GM23338 (cell line): ENCODE data around the gene GRAMD4. TPM values are rescaled to one million over a fixed set of nuclear protein-coding genes. Genes with fewer than 3 reads are reported as not detected.

Experiments
- ATAC-seq: fragments of 200-7000 bp; cut with Tn5 transposase; 3 replicates; pipeline ENCODE4 v1.9.1; 2020
- DNase-seq: peaks from one replicate; pipeline ENCODE4 v3.0.0-alpha.2; 2015; ENCODE audit warnings: low spot score
- H2AFZ ChIP-seq: fragments of 200-600 bp; sonication (generic); 2 replicates; pipeline ENCODE4 v1.8.0; 2016; ENCODE audit warnings: antibody characterized with exemption, mild to moderate bottlenecking, moderate library complexity
- H3F3A ChIP-seq: fragments of 200-600 bp; sonication (generic); replicated peaks from 2 replicates; pipeline ENCODE4 v1.8.0; 2017; ENCODE audit warnings: antibody characterized with exemption, mixed run types, low read depth
- H3K27ac ChIP-seq: fragments of 200-600 bp; sonication (generic); 2 replicates; pipeline ENCODE4 v1.6.1; 2016; ENCODE audit warnings: low read depth
- H3K27me3 ChIP-seq: fragments of 200-600 bp; sonication (generic); 2 replicates; pipeline ENCODE4 v1.8.0; 2016; ENCODE audit warnings: mild to moderate bottlenecking, mixed run types, moderate library complexity; ENCODE audit not compliant: insufficient read depth
- H3K36me3 ChIP-seq: fragments of 200-600 bp; sonication (generic); 2 replicates; pipeline ENCODE4 v1.8.0; 2016; ENCODE audit warnings: mild to moderate bottlenecking; ENCODE audit not compliant: insufficient read depth
- H3K4me1 ChIP-seq: fragments of 200-600 bp; sonication (generic); 2 replicates; pipeline ENCODE4 v1.8.0; 2016; ENCODE audit warnings: mild to moderate bottlenecking, moderate library complexity; ENCODE audit not compliant: insufficient read depth
- H3K4me2 ChIP-seq: fragments of 200-600 bp; sonication (generic); 2 replicates; pipeline ENCODE4 v1.7.1; 2017; ENCODE audit warnings: mixed run types
- H3K4me3 ChIP-seq: fragments of 200-600 bp; sonication (generic); 2 replicates; pipeline ENCODE4 v1.6.1; 2016; ENCODE audit warnings: mixed run types
- H3K79me2 ChIP-seq: fragments of 200-600 bp; sonication (generic); replicated peaks from 2 replicates; pipeline ENCODE4 v1.8.0; 2017; ENCODE audit warnings: mild to moderate bottlenecking; ENCODE audit not compliant: insufficient read depth
- H3K9me2 ChIP-seq: fragments of 200-600 bp; sonication (generic); 2 replicates; pipeline ENCODE4 v1.8.0; 2017; ENCODE audit not compliant: insufficient read depth
- H4K20me1 ChIP-seq: fragments of 200-600 bp; sonication (generic); replicated peaks from 2 replicates; pipeline ENCODE4 v1.8.0; 2017; ENCODE audit warnings: mild to moderate bottlenecking; ENCODE audit not compliant: insufficient read depth
- H3K27ac Mint-ChIP-seq: 2 replicates; pipeline ENCODE4 v1.8.0; 2020; ENCODE audit warnings: inconsistent platforms, mild to moderate bottlenecking, moderate library complexity, mixed read lengths
- H3K27me3 Mint-ChIP-seq: 3 replicates; pipeline ENCODE4 v1.8.0; 2022; ENCODE audit warnings: low read depth, mild to moderate bottlenecking, moderate library complexity, mixed read lengths, inconsistent platforms; ENCODE audit not compliant: insufficient read depth, poor library complexity
- H3K36me3 Mint-ChIP-seq: 3 replicates; pipeline ENCODE4 v1.8.0; 2021; ENCODE audit warnings: low read depth, mild to moderate bottlenecking, inconsistent platforms, moderate library complexity, mixed read lengths
- H3K4me1 Mint-ChIP-seq: 3 replicates; pipeline ENCODE4 v1.8.0; 2020; ENCODE audit warnings: mild to moderate bottlenecking, inconsistent platforms, mixed read lengths
- H3K4me3 Mint-ChIP-seq: 3 replicates; pipeline ENCODE4 v1.8.0; 2021; ENCODE audit warnings: moderate library complexity, mild to moderate bottlenecking, inconsistent platforms, mixed read lengths
- H3K9me3 Mint-ChIP-seq: 3 replicates; pipeline ENCODE4 v1.8.0; 2020; ENCODE audit warnings: moderate library complexity, mild to moderate bottlenecking, inconsistent platforms, mixed read lengths
- CREB1 ChIP-seq: fragments of 250-450 bp; sonication (Bioruptor Pico); IDR thresholded peaks from 2 replicates; pipeline ENCODE4 v1.5.0; 2020; ENCODE audit warnings: low read depth, mild to moderate bottlenecking, moderate library complexity
- EZH2phosphoT487 ChIP-seq: fragments of 200-600 bp; sonication (generic); IDR thresholded peaks from one replicate; pipeline ENCODE4 v1.8.1; 2018; ENCODE audit warnings: antibody characterized with exemption; ENCODE audit not compliant: unreplicated experiment
- NANOG ChIP-seq: IDR thresholded peaks from 2 replicates; pipeline ENCODE4 v1.6.1; 2016; ENCODE audit warnings: antibody characterized with exemption, borderline replicate concordance
- POLR2AphosphoS5 ChIP-seq: IDR thresholded peaks from 2 replicates; pipeline ENCODE4 v1.6.1; 2016; ENCODE audit warnings: antibody characterized with exemption, low read depth
- STAT1 ChIP-seq: IDR thresholded peaks from one replicate; pipeline ENCODE4 v1.6.1; 2016; ENCODE audit warnings: antibody characterized with exemption; ENCODE audit not compliant: unreplicated experiment
- ZNF331 ChIP-seq: fragments of 250-450 bp; sonication (Bioruptor Pico); IDR thresholded peaks from 2 replicates; pipeline ENCODE4 v1.5.0; 2020; ENCODE audit warnings: low read depth, mild to moderate bottlenecking, moderate library complexity
- polyA plus RNA-seq: library from polyadenylated mRNA; unstranded; fragments of >200 nt; fragmentation: Nextera tagmentation; extraction: Ambion mirVana; gene quantifications from 2 replicates; pipeline ENCODE4 v1.2.1, GENCODE V29; 2016
- total RNA-seq: library from RNA; depleted of rRNA; stranded (reverse); fragments of >200 nt; shearing (Covaris generic); gene quantifications from 2 replicates; pipeline ENCODE4 v1.2.3, GENCODE V29; 2014
- TF ChIP-seq, protein P1 (sequence below), 2 experiments: fragments of 200-600 bp in 1 of 2; sonication (generic) in 1 of 2; conservative IDR thresholded peaks; 2 replicates each; pipeline versions ENCODE4 v1.5.1 to v1.6.1; 2016 to 2017; ENCODE audit warnings: antibody characterized with exemption in 2 of 2, low read depth in 2 of 2, mild to moderate bottlenecking in 2 of 2, moderate library complexity in 1 of 2
- TF ChIP-seq, protein P2 (sequence below): fragments of 250-450 bp; sonication (Bioruptor Pico); IDR thresholded peaks from 2 replicates; pipeline ENCODE4 v1.5.0; 2020; ENCODE audit warnings: mild to moderate bottlenecking, moderate library complexity
- TF ChIP-seq, protein P3 (sequence below): IDR thresholded peaks from one replicate; pipeline ENCODE4 v1.6.1; 2018; ENCODE audit warnings: antibody characterized with exemption; ENCODE audit not compliant: unreplicated experiment

Gene GRAMD4
- total and polyA plus RNA-seq, 2 experiments from 2014 or later: 2.7 to 81.8 TPM

DNA sequence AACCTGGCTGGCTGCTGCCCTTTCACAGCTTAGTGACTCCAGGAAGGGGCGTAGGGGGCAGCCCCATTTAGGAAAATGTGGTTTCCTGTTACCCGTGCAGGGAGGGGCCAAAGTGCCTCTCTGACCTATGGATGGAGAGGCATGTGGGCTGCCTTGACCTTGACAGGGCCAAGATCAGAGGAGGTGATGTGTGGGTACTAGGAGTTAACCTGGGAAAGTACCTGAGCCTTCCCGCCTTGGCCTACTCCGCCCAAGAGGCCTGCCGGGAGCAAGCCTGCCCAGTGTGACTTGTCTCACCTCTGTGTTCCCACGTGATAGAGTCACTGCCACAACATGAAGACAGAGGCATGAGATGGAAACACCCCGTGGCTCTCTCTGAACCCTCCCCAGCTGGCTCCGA is 33.4 kb downstream of the GRAMD4 start (continued):
- TF ChIP-seq, protein P1, sequence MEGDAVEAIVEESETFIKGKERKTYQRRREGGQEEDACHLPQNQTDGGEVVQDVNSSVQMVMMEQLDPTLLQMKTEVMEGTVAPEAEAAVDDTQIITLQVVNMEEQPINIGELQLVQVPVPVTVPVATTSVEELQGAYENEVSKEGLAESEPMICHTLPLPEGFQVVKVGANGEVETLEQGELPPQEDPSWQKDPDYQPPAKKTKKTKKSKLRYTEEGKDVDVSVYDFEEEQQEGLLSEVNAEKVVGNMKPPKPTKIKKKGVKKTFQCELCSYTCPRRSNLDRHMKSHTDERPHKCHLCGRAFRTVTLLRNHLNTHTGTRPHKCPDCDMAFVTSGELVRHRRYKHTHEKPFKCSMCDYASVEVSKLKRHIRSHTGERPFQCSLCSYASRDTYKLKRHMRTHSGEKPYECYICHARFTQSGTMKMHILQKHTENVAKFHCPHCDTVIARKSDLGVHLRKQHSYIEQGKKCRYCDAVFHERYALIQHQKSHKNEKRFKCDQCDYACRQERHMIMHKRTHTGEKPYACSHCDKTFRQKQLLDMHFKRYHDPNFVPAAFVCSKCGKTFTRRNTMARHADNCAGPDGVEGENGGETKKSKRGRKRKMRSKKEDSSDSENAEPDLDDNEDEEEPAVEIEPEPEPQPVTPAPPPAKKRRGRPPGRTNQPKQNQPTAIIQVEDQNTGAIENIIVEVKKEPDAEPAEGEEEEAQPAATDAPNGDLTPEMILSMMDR (conservative IDR thresholded peaks at IDR 0.05; ENCODE audit: low read depth in 2 of 2): no peak

DNA sequence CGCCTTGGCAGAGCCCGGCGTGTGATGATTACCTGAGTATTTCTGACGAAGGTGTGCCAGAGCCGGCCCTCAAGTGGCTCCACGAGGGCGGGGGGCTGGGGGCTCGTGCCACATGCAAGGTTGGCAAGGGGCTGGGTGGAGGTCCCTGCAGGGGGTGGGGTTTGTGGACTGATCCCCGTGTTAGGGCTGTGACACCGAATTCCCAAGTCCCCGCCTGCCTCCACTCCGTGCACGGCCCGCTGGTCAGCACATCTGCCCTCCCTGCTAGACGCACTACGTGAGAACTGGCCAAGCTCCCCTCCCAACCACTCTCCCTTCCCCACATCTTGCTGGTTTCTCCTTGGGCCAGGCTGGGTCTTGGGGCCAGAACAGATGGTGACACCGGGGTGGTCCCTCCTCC is 34.2 kb downstream of the GRAMD4 start:
- H3K4me3 ChIP-seq: no peak overlapping the region
- ATAC-seq (no peak), DNase-seq (no peak)
- H3K36me3 ChIP-seq: no peaks in the 10 kb centered on the region
- Mint-ChIP-seq H3K27me3 (peaks cover 18% of the 10 kb centered on the region), H3K27ac (no peak overlapping the region), H3K4me1 (peaks cover 13% of the 10 kb centered on the region), H3K9me3 (no peaks in the 10 kb centered on the region), H3K36me3 (no peaks in the 10 kb centered on the region), H3K4me3 (no peak overlapping the region)
- H3K9me2 ChIP-seq: no peaks in the 10 kb centered on the region
- H3K4me2 ChIP-seq: no peak overlapping the region
- H2AFZ ChIP-seq: no peak overlapping the region
- no peaks in the 10 kb centered on the region for H3F3A ChIP-seq
- no peaks in the 10 kb centered on the region for H4K20me1 ChIP-seq
- H3K4me1 ChIP-seq: no peaks in the 10 kb centered on the region
- H3K79me2 ChIP-seq: no peaks in the 10 kb centered on the region
- no peaks in the 10 kb centered on the region for H3K27me3 ChIP-seq
- TF ChIP-seq NANOG: no peak
- no peak for TF ChIP-seq STAT1
- no peak for TF ChIP-seq CREB1 (CRISPR knock-in tag)
- TF ChIP-seq, protein P2, sequence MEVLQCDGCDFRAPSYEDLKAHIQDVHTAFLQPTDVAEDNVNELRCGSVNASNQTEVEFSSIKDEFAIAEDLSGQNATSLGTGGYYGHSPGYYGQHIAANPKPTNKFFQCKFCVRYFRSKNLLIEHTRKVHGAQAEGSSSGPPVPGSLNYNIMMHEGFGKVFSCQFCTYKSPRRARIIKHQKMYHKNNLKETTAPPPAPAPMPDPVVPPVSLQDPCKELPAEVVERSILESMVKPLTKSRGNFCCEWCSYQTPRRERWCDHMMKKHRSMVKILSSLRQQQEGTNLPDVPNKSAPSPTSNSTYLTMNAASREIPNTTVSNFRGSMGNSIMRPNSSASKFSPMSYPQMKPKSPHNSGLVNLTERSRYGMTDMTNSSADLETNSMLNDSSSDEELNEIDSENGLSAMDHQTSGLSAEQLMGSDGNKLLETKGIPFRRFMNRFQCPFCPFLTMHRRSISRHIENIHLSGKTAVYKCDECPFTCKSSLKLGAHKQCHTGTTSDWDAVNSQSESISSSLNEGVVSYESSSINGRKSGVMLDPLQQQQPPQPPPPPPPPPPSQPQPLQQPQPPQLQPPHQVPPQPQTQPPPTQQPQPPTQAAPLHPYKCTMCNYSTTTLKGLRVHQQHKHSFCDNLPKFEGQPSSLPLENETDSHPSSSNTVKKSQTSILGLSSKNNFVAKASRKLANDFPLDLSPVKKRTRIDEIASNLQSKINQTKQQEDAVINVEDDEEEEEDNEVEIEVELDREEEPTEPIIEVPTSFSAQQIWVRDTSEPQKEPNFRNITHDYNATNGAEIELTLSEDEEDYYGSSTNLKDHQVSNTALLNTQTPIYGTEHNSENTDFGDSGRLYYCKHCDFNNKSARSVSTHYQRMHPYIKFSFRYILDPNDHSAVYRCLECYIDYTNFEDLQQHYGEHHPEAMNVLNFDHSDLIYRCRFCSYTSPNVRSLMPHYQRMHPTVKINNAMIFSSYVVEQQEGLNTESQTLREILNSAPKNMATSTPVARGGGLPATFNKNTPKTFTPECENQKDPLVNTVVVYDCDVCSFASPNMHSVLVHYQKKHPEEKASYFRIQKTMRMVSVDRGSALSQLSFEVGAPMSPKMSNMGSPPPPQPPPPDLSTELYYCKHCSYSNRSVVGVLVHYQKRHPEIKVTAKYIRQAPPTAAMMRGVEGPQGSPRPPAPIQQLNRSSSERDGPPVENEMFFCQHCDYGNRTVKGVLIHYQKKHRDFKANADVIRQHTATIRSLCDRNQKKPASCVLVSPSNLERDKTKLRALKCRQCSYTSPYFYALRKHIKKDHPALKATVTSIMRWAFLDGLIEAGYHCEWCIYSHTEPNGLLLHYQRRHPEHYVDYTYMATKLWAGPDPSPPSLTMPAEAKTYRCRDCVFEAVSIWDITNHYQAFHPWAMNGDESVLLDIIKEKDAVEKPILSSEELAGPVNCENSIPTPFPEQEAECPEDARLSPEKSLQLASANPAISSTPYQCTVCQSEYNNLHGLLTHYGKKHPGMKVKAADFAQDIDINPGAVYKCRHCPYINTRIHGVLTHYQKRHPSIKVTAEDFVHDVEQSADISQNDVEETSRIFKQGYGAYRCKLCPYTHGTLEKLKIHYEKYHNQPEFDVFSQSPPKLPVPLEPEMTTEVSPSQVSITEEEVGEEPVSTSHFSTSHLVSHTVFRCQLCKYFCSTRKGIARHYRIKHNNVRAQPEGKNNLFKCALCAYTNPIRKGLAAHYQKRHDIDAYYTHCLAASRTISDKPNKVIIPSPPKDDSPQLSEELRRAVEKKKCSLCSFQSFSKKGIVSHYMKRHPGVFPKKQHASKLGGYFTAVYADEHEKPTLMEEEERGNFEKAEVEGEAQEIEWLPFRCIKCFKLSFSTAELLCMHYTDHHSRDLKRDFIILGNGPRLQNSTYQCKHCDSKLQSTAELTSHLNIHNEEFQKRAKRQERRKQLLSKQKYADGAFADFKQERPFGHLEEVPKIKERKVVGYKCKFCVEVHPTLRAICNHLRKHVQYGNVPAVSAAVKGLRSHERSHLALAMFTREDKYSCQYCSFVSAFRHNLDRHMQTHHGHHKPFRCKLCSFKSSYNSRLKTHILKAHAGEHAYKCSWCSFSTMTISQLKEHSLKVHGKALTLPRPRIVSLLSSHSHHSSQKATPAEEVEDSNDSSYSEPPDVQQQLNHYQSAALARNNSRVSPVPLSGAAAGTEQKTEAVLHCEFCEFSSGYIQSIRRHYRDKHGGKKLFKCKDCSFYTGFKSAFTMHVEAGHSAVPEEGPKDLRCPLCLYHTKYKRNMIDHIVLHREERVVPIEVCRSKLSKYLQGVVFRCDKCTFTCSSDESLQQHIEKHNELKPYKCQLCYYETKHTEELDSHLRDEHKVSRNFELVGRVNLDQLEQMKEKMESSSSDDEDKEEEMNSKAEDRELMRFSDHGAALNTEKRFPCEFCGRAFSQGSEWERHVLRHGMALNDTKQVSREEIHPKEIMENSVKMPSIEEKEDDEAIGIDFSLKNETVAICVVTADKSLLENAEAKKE (CRISPR knock-in tag): no peak
- no peak for TF ChIP-seq EZH2phosphoT487
- TF ChIP-seq POLR2AphosphoS5: no peak
- TF ChIP-seq, protein P3, sequence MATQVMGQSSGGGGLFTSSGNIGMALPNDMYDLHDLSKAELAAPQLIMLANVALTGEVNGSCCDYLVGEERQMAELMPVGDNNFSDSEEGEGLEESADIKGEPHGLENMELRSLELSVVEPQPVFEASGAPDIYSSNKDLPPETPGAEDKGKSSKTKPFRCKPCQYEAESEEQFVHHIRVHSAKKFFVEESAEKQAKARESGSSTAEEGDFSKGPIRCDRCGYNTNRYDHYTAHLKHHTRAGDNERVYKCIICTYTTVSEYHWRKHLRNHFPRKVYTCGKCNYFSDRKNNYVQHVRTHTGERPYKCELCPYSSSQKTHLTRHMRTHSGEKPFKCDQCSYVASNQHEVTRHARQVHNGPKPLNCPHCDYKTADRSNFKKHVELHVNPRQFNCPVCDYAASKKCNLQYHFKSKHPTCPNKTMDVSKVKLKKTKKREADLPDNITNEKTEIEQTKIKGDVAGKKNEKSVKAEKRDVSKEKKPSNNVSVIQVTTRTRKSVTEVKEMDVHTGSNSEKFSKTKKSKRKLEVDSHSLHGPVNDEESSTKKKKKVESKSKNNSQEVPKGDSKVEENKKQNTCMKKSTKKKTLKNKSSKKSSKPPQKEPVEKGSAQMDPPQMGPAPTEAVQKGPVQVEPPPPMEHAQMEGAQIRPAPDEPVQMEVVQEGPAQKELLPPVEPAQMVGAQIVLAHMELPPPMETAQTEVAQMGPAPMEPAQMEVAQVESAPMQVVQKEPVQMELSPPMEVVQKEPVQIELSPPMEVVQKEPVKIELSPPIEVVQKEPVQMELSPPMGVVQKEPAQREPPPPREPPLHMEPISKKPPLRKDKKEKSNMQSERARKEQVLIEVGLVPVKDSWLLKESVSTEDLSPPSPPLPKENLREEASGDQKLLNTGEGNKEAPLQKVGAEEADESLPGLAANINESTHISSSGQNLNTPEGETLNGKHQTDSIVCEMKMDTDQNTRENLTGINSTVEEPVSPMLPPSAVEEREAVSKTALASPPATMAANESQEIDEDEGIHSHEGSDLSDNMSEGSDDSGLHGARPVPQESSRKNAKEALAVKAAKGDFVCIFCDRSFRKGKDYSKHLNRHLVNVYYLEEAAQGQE: no peak
- no peak for TF ChIP-seq ZNF331 (CRISPR knock-in tag)
- H3K27ac ChIP-seq: no peak overlapping the region
